Measurements from ENCODE around the gene TFDP1.

Gene TFDP1

GRCh38 chr13:113653264-113654174, 69.0 kb downstream of the TFDP1 start:
- FAIRE-seq: no peak

- no peak for FAIRE-seq
These were observed 69.6 kb downstream of the TFDP1 start for GRCh38 chr13:113654175-113654560.

GRCh38 chr13:113654591-113655345, 70.2 kb downstream of the TFDP1 start:
- no peak for FAIRE-seq

- FAIRE-seq: no peak
These were observed 70.9 kb downstream of the TFDP1 start for GRCh38 chr13:113655346-113656002.

GRCh38 chr13:113656003-113656588, 71.5 kb downstream of the TFDP1 start:
- FAIRE-seq: no peak

GRCh38 chr13:113656831-113657671, 72.5 kb downstream of the TFDP1 start:
- FAIRE-seq: no peak

- no peak for FAIRE-seq
These were observed 73.5 kb downstream of the TFDP1 start, which contains the start of gene ATP4B for GRCh38 chr13:113657851-113658741. TSS of gene ATP4B (minus strand) at chr13:113658198. CDS start at chr13:113658144, 54 bp downstream.

GRCh38 chr13:113658836-113659235, 74.3 kb downstream of the TFDP1 start:
- FAIRE-seq: no peak

- FAIRE-seq: no peak
These were observed 74.8 kb downstream of the TFDP1 start for GRCh38 chr13:113659337-113659736.

- no peak for FAIRE-seq
These were observed 75.5 kb downstream of the TFDP1 start for GRCh38 chr13:113660066-113660465.

- FAIRE-seq: no peak
These were observed 77.0 kb downstream of the TFDP1 start for GRCh38 chr13:113661509-113661908.

- FAIRE-seq: no peak
These were observed 79.4 kb downstream of the TFDP1 start for GRCh38 chr13:113663934-113664333.

- no peak for FAIRE-seq
These were observed 80.4 kb downstream of the TFDP1 start for GRCh38 chr13:113664751-113665596.

GRCh38 chr13:113665597-113666328, 81.2 kb downstream of the TFDP1 start:
- FAIRE-seq: no peak

- no peak for FAIRE-seq
These were observed 81.7 kb downstream of the TFDP1 start for GRCh38 chr13:113666329-113666670.

- FAIRE-seq: no peak
These were observed 82.6 kb downstream of the TFDP1 start, which contains the start of gene GRK1 for GRCh38 chr13:113666951-113667701. TSS of gene GRK1 (plus strand) at chr13:113667219. CDS start at chr13:113667387, 168 bp downstream.

- no peak for FAIRE-seq
These were observed 83.4 kb downstream of the TFDP1 start for GRCh38 chr13:113667771-113668490.

Data from islet of Langerhans (tissue), 1 donor.